Large intestine (tissue), 3 donors: ENCODE measurements around the gene MRTFA. TPM values are rescaled to one million over a fixed set of nuclear protein-coding genes. Genes with fewer than 3 reads are reported as not detected.
"Not testable (repeated sequence)": the region's sequence is repeated elsewhere in the genome, so short reads cannot be mapped to it uniquely, and the experiment has no call there.

ENCODE experiments used
- DNase-seq, 2 donors: peaks; one replicate each; pipeline versions ENCODE4 v3.0.0 to v3.0.0-alpha.2; 2013
- H3K27ac ChIP-seq: one replicate; pipeline ENCODE4 v1.5.1; 2013; ENCODE audit warnings: low read length
- H3K27me3 ChIP-seq: 2 replicates; pipeline ENCODE4 v1.6.1; 2013; ENCODE audit warnings: low read length; ENCODE audit not compliant: control insufficient read depth, insufficient read depth
- H3K36me3 ChIP-seq: 2 replicates; pipeline ENCODE4 v1.6.1; 2013; ENCODE audit warnings: low read length; ENCODE audit not compliant: control insufficient read depth, insufficient read depth
- H3K4me1 ChIP-seq: one replicate; pipeline ENCODE4 v1.6.1; 2013; ENCODE audit warnings: low read length; ENCODE audit not compliant: control insufficient read depth, insufficient read depth
- H3K4me3 ChIP-seq: one replicate; pipeline ENCODE4 v1.5.1; 2013; ENCODE audit warnings: low read length
- H3K9me3 ChIP-seq: one replicate; pipeline ENCODE4 v1.6.1; 2013; ENCODE audit warnings: mild to moderate bottlenecking, low read depth, low read length, moderate library complexity; ENCODE audit not compliant: control insufficient read depth
- WGBS: methylation state at CpG from one replicate; pipeline ENCODE4 v1.1.5; 2013; ENCODE audit warnings: low lambda C conversion rate; ENCODE audit not compliant: insufficient coverage; 5-methylcytosine and 5-hydroxymethylcytosine counted together
- polyA plus RNA-seq: library from polyadenylated mRNA; unstranded; fragments of 120-200 nt; gene quantifications from one replicate; pipeline ENCODE4 v1.2.1, GENCODE V29; 2013

The MRTFA gene
- polyA plus RNA-seq, 1 donor: 17.1 TPM

- not testable (repeated sequence) for H3K4me1 ChIP-seq, DNase-seq, H3K27ac ChIP-seq, H3K9me3 ChIP-seq, H3K4me3 ChIP-seq, H3K36me3 ChIP-seq, H3K27me3 ChIP-seq
- no CpG with 5 or more reads among the region's 10 CpGs for WGBS
These were observed 37.8 kb downstream of the MRTFA start for GRCh38 chr22:40598712-40599111.

- WGBS: no CpG with 5 or more reads among the region's 7 CpGs
- Histone ChIP-seq H3K27me3 (no peaks in the 10 kb centered on the region), H3K4me1 (no peaks in the 10 kb centered on the region), H3K36me3 (no peaks in the 10 kb centered on the region), H3K4me3 (no peak overlapping the region), H3K27ac (no peak overlapping the region), H3K9me3 (no peaks in the 10 kb centered on the region)
- no peak for DNase-seq
These were observed 38.7 kb downstream of the MRTFA start for GRCh38 chr22:40597526-40598430.

- no peak overlapping the region for H3K27ac ChIP-seq
- H3K9me3 ChIP-seq: no peaks in the 10 kb centered on the region
- H3K36me3 ChIP-seq: no peaks in the 10 kb centered on the region
- DNase-seq: no peak
- WGBS: 100% methylated on average over 1 of the region's 2 CpGs
- H3K27me3 ChIP-seq: no peaks in the 10 kb centered on the region
- no peaks in the 10 kb centered on the region for H3K4me1 ChIP-seq
- H3K4me3 ChIP-seq: no peak overlapping the region
These were observed 40.9 kb downstream of the MRTFA start for GRCh38 chr22:40595497-40596234.

- no peaks in the 10 kb centered on the region for H3K36me3 ChIP-seq
- no peak overlapping the region for H3K4me3 ChIP-seq
- no peak for DNase-seq
- H3K4me1 ChIP-seq: no peaks in the 10 kb centered on the region
- H3K9me3 ChIP-seq: no peaks in the 10 kb centered on the region
- H3K27ac ChIP-seq: no peak overlapping the region
- H3K27me3 ChIP-seq: no peaks in the 10 kb centered on the region
- no CpG with 5 or more reads among the region's 8 CpGs for WGBS
These were observed 41.6 kb downstream of the MRTFA start for GRCh38 chr22:40594924-40595323.

GRCh38 chr22:40594346-40594745 lies 42.2 kb downstream of the MRTFA start:
- Histone ChIP-seq H3K27me3 (no peaks in the 10 kb centered on the region), H3K4me3 (no peak overlapping the region), H3K4me1 (no peaks in the 10 kb centered on the region), H3K27ac (no peak overlapping the region), H3K36me3 (no peaks in the 10 kb centered on the region), H3K9me3 (no peaks in the 10 kb centered on the region)
- DNase-seq: no peak
- WGBS: no CpG with 5 or more reads among the region's 3 CpGs

GRCh38 chr22:40593460-40594273 lies 42.9 kb downstream of the MRTFA start:
- 33% methylated on average over 1 of the region's 5 CpGs for WGBS
- no peak overlapping the region for H3K4me3 ChIP-seq
- H3K9me3 ChIP-seq: no peaks in the 10 kb centered on the region
- no peaks in the 10 kb centered on the region for H3K4me1 ChIP-seq
- peak in 1 of 2 donors; percentile 9 for DNase-seq
- H3K27me3 ChIP-seq: no peaks in the 10 kb centered on the region
- H3K36me3 ChIP-seq: no peaks in the 10 kb centered on the region
- H3K27ac ChIP-seq: no peak overlapping the region

- no peak overlapping the region for H3K27ac ChIP-seq
- no peaks in the 10 kb centered on the region for H3K27me3 ChIP-seq
- peaks cover 4% of the 10 kb centered on the region for H3K4me1 ChIP-seq
- no peak for DNase-seq
- no peak overlapping the region for H3K4me3 ChIP-seq
- WGBS: no CpG with 5 or more reads among the region's 2 CpGs
- H3K9me3 ChIP-seq: no peaks in the 10 kb centered on the region
- H3K36me3 ChIP-seq: no peaks in the 10 kb centered on the region
These were observed 44.0 kb downstream of the MRTFA start for GRCh38 chr22:40592352-40593113.

- Histone ChIP-seq H3K27me3 (no peaks in the 10 kb centered on the region), H3K4me1 (peaks cover 4% of the 10 kb centered on the region), H3K36me3 (peaks cover 7% of the 10 kb centered on the region), H3K27ac (peak overlapping the region; percentile 60), H3K9me3 (no peaks in the 10 kb centered on the region), H3K4me3 (no peak overlapping the region)
- peak; percentile 76 to 82 for DNase-seq
- WGBS: 80% methylated on average over 2 of the region's 7 CpGs
These were observed 47.8 kb downstream of the MRTFA start for GRCh38 chr22:40588726-40589125.

GRCh38 chr22:40586781-40587180 lies 49.7 kb downstream of the MRTFA start:
- Histone ChIP-seq H3K27me3 (no peaks in the 10 kb centered on the region), H3K36me3 (peaks cover 7% of the 10 kb centered on the region), H3K27ac (no peak overlapping the region), H3K4me1 (peaks cover 4% of the 10 kb centered on the region), H3K4me3 (no peak overlapping the region), H3K9me3 (no peaks in the 10 kb centered on the region)
- WGBS: no CpG with 5 or more reads among the region's 5 CpGs
- DNase-seq: no peak
